A549 (cell line): ENCODE data around the gene CES1.

ENCODE experiments used
- CTCF ChIP-seq: fragments of >200 bp; sonication (Bioruptor Twin); formaldehyde crosslinking; IDR thresholded peaks from 3 replicates; pipeline ENCODE4 v1.5.1; 2016
- KDM1A ChIP-seq: fragments of 200-600 bp; sonication (generic); IDR thresholded peaks from 2 replicates; pipeline ENCODE4 v1.6.1; 2016; ENCODE audit warnings: low read depth, mild to moderate bottlenecking
- POLR2A ChIP-seq: IDR thresholded peaks from 2 replicates; pipeline ENCODE4 v1.6.1; 2012; ENCODE audit warnings: mild to moderate bottlenecking, low read length

- TF ChIP-seq POLR2A (no peak), CTCF (no peak), KDM1A (no peak)
Measured at GRCh38 chr16:55817236-55817912, 15.5 kb downstream of the CES1 start.
